Stimulated activated CD8-positive, alpha-beta memory T cell treated with anti-CD3 and anti-CD28 coated beads, Interleukin-15, amount 100 ng/mL, for 48 hours (primary cell): Measurements from ENCODE around the gene TRAF4.
"Not testable (repeated sequence)": the region's sequence is repeated elsewhere in the genome, so short reads cannot be mapped to it uniquely, and the experiment has no call there.

Experiments
- DNase-seq, 2 donors: peaks; one replicate each; pipeline ENCODE4 v3.0.0-alpha.2; 2020; ENCODE audit warnings: low read depth in 2 of 2

Gene TRAF4

DNA sequence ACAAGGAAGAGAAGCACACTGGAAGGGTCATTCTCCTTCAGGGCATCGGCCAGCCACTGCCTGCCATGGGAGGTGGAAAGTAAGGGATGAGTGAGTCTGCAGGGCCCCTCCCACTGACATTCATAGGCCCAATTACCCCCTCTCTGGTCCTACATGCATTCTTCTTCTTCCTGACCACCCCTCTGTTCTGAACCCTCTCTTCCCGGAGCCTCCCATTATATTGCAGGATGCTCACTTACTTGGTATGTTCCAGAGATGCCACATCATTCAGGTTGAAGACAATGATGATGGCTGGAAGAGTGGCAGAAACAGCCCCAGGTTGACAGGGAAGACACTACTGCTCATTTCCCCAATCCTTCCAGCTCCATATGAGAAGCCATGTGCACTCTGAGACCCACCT lies 28.6 kb upstream of the TRAF4 start:
- no peak for DNase-seq

DNA sequence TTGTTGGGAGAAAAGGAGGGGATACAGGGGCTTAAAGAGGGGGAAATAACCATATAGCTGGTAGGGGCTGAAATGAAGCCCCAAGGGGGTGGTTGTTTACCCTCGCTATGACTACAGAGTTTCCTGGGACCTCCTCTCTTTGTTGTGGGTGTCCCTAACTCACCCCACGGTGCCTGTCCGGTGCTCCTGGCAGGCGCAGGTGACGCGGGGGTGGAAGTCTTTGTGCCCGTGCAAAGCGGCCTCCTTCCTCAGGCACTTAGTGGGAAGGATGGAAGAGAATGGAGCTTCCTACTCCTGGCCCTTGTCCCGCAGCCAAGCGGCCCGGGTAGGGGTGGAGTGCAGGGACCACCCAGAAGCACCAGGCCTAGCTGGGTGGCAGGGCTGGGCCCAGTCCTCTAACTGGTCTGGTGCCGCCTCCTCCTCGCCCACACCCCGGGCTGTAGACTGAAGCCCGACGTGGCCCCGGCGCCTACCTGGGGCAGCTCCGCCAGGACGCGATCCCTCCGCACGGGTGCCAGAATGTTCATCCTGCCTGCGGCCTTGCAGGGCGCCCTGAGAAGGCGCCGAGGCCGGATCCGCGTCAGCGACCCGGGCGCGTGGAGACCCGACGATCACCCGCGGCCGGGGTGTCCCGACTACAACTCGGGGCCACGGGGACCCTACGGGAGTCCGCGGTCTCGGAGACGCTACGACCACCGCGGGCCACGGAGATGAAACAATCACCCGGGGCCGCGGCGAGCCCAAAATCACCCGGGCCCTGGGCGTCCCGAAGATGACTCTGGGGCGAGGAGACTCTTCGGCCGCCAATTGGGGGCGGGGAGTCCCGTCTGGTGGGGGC lies 26.9 kb upstream of the TRAF4 start:
- no peak for DNase-seq

DNA sequence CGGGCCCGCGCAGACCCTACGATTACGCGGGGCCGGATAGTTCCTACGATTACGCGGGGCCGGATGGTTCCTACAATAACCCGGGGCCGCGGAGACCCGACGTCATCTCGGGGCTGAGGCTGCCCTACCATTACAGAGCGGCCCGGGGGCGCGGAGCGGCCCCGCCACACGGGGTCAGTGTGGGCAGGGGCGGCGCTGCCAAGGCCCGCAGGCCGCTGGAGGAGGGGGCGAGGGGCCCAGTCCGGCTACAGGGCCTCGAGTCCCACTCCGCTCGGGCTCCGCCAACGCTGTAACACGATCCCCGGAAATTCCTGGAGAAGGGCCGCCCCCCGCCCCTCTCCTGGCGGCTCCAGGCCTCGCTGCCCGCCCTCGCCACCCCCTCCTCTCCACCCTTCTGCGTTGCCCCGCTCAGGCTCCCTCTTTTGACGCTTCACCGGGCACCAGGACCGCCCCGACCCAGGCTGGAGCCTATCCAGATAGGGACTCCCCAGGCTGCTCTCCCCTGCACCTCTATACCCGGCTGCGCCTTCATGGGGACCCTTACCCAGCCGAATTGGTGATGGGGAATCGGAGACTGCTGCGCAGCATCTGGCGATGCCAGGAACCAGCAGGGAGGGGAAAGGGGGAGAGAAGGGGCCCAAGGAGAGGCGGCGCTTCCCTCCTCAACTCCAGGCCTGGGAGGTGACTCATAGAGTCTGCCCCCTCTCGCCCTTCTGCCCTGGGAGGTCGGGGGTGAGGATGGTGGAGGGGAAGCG lies 26.1 kb upstream of the TRAF4 start, which contains the start of gene RAB34:
RAB34 (minus strand) TSS at position 291 of the 755 bp plus-strand sequence. CDS start 602 bp downstream, outside the sequence.
- no peak for DNase-seq

DNA sequence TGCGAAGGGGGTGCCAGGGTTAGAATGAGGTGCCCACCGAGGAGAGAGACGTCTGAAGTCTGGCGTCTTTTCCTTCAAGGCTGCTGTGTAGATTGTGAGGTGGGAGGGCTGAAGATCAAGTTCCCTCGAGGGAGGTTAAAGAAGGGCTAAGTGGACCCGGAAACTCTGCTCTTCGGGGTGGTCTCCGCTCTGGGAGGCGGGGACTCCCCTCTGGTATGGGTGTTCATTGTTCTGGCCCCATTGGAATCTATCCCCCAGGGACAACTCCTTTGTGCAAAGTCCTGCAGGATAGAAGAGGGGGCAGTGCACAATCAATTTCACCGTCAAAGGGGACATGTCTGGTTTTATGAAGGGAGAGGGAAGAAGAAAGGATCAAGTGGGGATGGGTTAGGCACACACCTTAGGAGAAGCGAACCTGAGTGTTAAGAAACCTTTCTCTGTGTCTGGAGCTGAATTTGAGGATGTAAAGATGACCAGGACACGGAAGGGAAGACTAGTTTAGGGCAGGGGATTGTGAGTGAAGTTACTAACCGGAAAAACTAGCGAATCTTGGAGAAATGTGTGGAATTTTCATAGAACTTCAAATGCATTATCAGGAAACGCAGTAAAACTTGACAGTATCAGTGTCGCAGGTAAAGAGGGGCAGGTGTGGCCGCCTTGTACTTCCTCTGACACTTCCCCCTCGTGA lies 25.3 kb upstream of the TRAF4 start:
- DNase-seq = no peak

- DNase-seq = no peak
Measured at GRCh38 chr17:28719021-28719433, 24.8 kb upstream of the TRAF4 start.

- DNase-seq = peak in 1 of 2 donors; percentile 32
Measured at GRCh38 chr17:28720247-28720996, 23.4 kb upstream of the TRAF4 start.

- not testable (repeated sequence) for DNase-seq
Measured at GRCh38 chr17:28720997-28721329, 22.8 kb upstream of the TRAF4 start.

DNA sequence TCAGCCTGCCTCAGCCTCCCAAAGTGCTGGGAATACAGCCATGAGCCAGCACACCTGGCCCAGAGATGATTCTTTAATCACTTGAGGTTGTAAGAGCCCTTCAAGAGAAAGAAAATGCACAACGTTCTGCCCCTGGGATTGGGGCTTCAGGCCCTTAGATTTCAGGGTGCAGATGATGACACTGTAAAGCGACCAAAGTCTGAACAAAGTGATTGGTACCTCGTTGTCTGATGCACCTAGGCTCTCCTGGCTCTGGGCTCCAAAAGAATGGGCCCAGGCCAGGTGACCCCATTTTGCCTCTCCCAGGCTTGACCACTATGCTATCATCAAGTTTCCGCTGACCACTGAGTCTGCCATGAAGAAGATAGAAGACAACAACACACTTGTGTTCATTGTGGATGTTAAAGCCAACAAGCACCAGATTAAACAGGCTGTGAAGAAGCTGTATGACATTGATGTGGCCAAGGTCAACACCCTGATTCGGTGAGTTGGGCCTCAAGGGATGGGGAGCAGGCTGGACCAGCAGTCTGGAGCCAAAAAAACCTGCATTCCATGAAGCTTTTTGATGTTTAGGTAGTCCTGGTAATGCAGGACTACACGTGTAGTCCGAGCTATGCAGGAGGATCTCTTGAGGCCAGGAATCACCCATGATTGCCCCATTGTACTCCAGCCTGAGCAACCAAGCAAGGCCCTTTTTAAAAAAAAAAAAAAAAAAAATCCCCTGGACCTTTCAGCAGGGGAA lies 21.2 kb upstream of the TRAF4 start:
- no peak for DNase-seq

- DNase-seq = no peak
Measured at GRCh38 chr17:28723159-28723835, 20.5 kb upstream of the TRAF4 start.

GRCh38 chr17:28723836-28724499 lies 19.8 kb upstream of the TRAF4 start:
- DNase-seq = not testable (repeated sequence)

DNA sequence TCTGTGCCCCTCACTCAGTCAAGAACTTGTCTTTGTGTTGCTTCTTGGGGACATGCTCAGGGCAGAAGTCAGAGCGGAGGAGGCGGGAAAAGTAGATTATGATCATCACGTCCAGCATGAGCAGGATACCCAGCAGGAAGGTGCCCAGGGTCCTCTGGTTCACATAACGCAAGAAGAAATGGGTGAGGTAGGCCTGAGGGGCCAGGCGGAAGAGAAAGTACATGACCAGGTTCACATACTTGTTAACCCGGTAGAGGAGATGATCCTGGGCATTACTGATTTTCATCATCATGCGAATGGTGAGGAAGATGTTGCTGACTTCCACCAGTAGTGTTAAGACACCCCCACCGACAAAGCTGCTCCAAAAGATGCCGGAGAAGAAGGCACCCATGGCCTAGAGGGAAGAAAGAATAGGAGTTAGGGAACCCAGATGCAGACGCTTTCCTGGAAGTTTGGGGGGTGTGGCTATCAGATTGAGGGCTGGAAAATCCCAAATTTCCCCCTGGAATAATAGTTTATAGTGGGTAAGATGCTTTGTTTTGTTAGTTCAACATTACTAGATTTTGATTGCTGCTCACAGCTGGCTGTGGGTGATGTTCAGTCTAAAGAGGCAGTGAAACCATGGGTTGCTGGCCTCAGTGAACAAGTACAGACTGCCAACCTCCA lies 19.2 kb upstream of the TRAF4 start:
- no peak for DNase-seq

DNA sequence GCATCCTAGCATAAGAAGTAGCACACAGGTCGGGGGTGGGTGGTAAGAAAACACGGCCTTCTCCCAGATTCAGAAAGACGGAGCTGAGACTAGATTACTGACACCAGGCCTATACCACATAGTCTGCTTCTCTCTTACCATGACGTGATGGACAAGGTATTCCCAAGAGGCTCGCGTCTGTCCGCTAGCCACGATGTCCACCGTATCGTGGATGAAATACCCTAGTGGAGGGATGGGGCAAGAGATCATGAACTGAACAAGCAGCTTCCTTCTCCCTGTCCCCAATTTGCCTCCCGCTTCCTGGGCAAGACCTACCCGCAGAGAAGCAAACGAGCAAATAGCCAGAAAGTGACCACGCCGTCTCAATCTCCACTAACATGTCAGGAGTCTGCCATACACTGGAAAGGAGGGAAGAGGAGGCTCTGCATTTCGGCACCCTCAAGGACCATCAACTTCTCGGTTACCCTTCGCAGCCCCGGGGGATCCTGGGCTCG lies 18.6 kb upstream of the TRAF4 start:
- DNase-seq = no peak

GRCh38 chr17:28725660-28726225 lies 18.1 kb upstream of the TRAF4 start:
- DNase-seq = peak; percentile 54 to 68

DNA sequence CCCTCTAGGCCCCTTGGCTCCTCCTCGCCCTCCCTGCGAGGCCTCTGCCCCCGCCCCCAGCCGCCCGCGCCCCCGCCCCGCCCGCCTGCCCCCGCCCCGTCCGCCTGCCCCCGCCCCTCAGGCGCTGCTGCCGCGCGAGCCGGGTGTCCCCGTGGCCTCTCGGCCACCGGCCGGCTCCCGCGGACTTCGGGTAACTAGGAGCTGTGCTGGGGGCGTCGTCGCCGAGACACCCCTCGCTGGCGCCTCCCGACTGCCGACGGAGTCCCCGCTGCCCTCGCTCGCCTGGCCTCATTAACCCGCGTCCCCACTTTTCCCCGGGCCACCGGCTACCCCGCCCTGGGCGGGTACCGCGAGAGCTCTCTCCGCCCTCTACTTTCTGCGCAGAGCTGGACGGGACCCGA lies 17.6 kb upstream of the TRAF4 start, which contains the start of gene TLCD1:
TLCD1 (minus strand) TSS at position 8 of the 401 bp plus-strand sequence. CDS start 136 bp downstream, outside the sequence.
- peak; percentile 67 to 73 for DNase-seq

- DNase-seq = peak; percentile 88
Measured at GRCh38 chr17:28726627-28727491, 17.0 kb upstream of the TRAF4 start.

DNA sequence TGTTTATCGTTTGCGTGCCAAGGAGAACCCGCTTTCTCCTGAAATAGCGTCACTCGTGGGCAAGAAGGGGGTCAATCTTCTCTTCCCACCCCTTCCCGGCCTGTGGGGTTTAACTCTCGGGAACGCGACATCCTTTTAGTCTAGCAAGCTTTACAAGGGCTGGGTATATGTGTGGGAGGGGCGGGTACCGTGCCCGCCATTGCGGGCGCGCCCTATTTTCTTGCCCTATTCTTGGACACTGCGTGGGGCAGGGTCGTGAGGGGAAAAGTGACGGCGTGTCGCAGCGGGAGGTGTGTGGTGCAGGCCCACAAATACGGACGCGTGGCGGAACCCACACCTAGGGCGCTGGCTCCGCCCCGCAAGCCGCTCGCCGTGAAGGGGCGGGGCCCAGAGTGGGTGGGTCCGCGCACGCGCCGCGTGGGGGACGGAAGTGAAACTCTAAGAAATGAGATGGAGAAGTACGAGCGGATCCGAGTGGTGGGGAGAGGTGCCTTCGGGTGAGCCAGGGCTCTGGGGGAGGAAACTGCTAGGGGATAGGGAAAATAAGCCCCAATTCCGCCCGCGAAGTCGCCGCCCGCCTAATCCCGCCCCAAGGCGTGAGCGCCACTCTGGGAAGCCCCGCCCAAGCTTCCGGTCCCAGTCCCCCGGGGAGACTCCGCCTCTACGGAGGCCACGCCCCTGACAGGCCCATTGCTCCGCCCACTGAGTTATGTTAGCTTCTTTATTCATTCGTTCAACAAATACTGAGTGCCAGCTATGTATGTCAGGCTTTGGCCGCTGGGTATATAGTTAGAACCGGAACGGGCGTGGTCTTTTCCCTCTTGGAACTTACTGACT lies 15.2 kb upstream of the TRAF4 start, which contains the start of gene NEK8:
NEK8 (plus strand) TSS at position 425 of the 837 bp plus-strand sequence; CDS start at position 451, 26 bp downstream.
- DNase-seq = peak; percentile 93 to 94

- DNase-seq = no peak
Measured at GRCh38 chr17:28729950-28730330, 13.9 kb upstream of the TRAF4 start.
